ENCODE data around the gene DOLK. TPM values are rescaled to one million over a fixed set of nuclear protein-coding genes. Genes with fewer than 3 reads are reported as not detected.

The DOLK gene
- total RNA-seq, 2 donors from 2014 or later = 8.0 to 12.2 TPM

DNA sequence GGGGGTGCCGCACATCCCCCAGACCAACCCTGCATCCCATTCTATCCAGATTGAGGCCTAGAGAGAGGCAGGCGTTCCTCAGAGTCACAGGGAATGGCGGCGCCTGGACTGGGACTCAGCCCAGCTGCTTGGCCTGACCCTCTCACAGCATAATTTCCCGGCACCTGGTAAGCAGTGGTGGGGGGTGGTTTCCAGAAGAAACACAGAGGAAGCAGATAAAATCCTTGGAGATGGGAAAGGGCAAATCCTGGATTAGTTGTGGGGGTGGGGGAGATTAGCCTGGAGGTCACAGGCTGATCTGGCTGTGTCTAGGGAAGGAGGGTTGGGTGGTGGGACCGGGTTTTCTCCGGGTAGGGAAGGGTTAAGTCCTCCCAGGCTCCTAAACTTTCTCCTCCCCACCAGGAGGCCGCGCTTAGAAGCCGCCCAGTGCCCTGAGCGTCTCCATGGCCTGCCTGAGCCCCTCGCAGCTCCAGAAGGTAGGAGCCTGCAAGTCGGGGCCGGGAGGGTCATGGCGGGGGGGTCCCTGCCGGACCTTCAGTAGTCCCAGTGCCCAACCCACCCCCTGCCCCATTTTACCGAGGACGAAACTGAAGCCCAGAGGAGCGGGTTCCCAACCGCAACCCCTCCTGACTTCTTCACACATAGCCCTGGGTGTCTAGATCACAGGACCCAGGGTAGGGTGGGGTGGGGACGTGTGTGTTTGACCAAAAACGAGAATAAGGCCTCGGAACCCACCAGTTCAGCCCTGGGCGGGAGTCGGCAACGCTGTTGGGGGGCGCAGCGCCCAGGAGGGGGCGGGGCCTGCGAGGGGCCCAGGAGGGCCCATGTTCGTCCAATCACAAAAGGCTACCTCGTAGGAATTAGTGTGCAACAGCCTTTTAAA, 25.3 kb downstream of the DOLK start:
- H3K27ac ChIP-seq = peak overlapping the region; percentile 50 to 93 (median 90)
- no peaks in the 10 kb centered on the region for H3K9me3 ChIP-seq
- DNase-seq = peak; percentile 67 to 72 (median 68)
- H3K4me3 ChIP-seq = peak overlapping the region; percentile 45 to 46
- TF ChIP-seq, protein P1, sequence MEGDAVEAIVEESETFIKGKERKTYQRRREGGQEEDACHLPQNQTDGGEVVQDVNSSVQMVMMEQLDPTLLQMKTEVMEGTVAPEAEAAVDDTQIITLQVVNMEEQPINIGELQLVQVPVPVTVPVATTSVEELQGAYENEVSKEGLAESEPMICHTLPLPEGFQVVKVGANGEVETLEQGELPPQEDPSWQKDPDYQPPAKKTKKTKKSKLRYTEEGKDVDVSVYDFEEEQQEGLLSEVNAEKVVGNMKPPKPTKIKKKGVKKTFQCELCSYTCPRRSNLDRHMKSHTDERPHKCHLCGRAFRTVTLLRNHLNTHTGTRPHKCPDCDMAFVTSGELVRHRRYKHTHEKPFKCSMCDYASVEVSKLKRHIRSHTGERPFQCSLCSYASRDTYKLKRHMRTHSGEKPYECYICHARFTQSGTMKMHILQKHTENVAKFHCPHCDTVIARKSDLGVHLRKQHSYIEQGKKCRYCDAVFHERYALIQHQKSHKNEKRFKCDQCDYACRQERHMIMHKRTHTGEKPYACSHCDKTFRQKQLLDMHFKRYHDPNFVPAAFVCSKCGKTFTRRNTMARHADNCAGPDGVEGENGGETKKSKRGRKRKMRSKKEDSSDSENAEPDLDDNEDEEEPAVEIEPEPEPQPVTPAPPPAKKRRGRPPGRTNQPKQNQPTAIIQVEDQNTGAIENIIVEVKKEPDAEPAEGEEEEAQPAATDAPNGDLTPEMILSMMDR (IDR thresholded peaks at IDR 0.05) = peak in 4 of 7 experiments; percentile 7 to 23 (median 14)
- TF ChIP-seq POLR2A (IDR thresholded peaks at IDR 0.05) = peak; percentile 18 to 58 (median 57)
- H3K36me3 ChIP-seq (replicated peaks in 1 of 2; ENCODE audit: insufficient read depth in 1 of 2, low read depth in 2 of 2) = no peaks in the 10 kb centered on the region
- intact Hi-C loops (cut with DNase I) = no loop called here
- peaks cover 51% of the 10 kb centered on the region for H3K4me1 ChIP-seq
- no peaks in the 10 kb centered on the region for H3K27me3 ChIP-seq
- peak; percentile 60 for ATAC-seq
- 5 to 12% methylated on average over 12 to 31 of the region's 32 CpGs for WGBS, 2 donors

DNA sequence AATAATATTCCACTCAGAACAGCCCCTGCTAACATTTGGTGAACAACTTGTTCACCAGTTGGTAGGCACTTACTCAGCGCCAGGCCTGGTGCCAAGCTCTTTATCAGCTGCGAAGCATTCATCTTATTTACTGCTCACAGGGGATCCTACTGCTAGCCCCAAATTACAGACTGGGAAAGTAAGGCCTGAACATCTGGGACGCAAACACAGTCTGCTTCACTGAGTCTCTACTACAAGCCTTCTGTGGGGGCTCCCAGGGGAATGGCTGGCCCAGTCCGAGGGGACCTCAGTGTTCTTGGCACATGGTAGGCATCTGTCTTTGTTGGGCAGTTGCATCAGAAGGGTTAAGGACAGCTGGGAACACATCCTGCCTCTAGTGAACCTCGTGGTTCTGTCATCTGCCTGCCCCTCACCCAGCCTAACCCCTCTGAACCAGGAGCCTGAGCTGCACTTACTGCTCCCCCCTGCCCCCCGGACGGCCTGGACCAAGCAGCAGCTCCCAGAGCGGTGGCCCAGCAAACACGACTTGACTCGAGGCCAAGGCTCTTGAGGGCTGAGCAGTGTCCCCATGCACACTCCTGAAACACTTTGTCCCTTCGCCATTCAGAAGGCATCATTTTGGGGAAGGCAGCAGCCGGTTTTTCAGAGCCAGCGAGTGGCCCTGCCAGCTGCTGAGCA, 26.9 kb downstream of the DOLK start, which contains the start of gene PHYHD1:
TSS of gene PHYHD1 (plus strand) at position 602 of the 678 bp plus-strand sequence. CDS start 1,342 bp downstream, outside the sequence.
- DNase-seq (peak; percentile 77 to 91 (median 83)), ATAC-seq (no peak)
- Histone ChIP-seq H3K4me3 (peak within 1 kb of the TSS; percentile 45 to 46), H3K27ac (peak within 1 kb of the TSS; percentile 67 to 93 (median 90)), H3K27me3 (no peaks in the 10 kb centered on the region), H3K4me1 (peaks cover 67% of the 10 kb centered on the region), H3K9me3 (no peaks in the 10 kb centered on the region), H3K36me3 (replicated peaks in 1 of 2; ENCODE audit: insufficient read depth in 1 of 2, low read depth in 2 of 2) (no peaks in the 10 kb centered on the region)
- TF ChIP-seq, protein P1 (IDR thresholded peaks at IDR 0.05) = no peak
- no peak for TF ChIP-seq POLR2A (IDR thresholded peaks at IDR 0.05)
- 31 to 43% methylated on average over 8 to 13 of the region's 13 CpGs for WGBS, 2 donors
- intact Hi-C loops (cut with DNase I) = no loop called here

DNA sequence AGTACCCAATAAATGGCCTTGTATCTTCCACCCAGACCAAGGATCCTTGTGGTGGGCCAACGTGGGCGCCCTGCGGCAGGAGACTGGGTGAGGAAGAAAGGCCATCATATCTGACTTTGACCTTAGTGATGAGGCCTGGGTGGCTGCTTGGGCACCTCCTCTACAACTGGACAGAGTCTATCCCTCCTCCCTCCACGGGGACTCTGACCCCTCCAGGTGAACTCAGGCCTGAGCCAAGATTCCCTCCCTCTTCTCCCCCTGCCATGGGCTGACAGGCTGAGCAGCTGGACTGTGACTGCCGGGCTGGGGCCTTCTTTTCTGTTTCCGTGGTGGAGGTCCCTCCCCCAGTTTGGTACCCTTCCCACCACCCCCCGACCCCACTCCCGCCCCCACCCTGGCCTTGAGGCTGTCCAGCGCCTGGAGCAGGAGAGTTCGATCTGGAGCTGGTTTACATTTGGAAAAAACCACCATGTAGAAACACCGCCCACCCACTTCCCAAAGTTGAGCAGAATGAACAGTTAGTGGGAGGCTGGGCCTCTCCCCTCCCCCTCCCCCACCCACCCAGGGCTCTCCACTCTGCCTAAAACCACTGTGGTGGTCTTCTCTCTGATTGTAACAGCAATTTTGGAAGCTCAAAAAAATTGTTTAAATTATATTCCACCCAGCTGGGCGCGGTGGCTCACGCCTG, 27.9 kb downstream of the DOLK start:
- Histone ChIP-seq H3K27ac (peak overlapping the region; percentile 57 to 93 (median 90)), H3K4me1 (peaks cover 77% of the 10 kb centered on the region), H3K36me3 (replicated peaks in 1 of 2; ENCODE audit: insufficient read depth in 1 of 2, low read depth in 2 of 2) (no peaks in the 10 kb centered on the region), H3K9me3 (no peaks in the 10 kb centered on the region), H3K27me3 (no peaks in the 10 kb centered on the region), H3K4me3 (no peak overlapping the region)
- 54 to 55% methylated on average over 11 to 14 of the region's 14 CpGs for WGBS, 2 donors
- TF ChIP-seq POLR2A (IDR thresholded peaks at IDR 0.05) = no peak
- TF ChIP-seq, protein P1 (IDR thresholded peaks at IDR 0.05) = no peak
- DNase-seq (peak; percentile 41 to 68 (median 58)), ATAC-seq (no peak)
- intact Hi-C loops (cut with DNase I) = no loop called here

DNA sequence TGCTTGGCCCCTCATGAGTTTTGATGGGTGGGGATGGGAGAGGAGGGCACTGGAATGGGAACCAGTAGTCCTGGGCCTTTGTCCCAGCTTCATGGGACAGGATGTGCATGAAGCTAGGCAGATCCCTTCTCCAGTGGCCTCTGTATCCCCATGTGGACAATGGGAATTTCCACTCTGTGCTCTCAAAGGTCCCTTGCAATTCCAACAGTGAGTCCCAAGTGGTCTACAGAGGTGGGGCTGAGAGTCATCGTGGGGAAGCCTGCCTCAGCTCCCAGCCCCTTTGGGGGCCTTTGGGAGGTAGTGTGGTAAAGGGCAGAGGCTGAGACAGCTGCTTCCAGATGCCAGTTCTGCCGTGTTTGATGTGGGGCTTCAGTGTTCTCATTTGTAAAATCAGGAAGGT, 28.5 kb downstream of the DOLK start:
- no peak overlapping the region for H3K4me3 ChIP-seq
- 56 to 83% methylated on average over 1 to 2 of the region's 2 CpGs for WGBS, 2 donors
- no peak for DNase-seq
- no peaks in the 10 kb centered on the region for H3K36me3 ChIP-seq (replicated peaks in 1 of 2; ENCODE audit: insufficient read depth in 1 of 2, low read depth in 2 of 2)
- TF ChIP-seq, protein P1 (IDR thresholded peaks at IDR 0.05) = no peak
- no peak for TF ChIP-seq POLR2A (IDR thresholded peaks at IDR 0.05)
- H3K4me1 ChIP-seq = peaks cover 83% of the 10 kb centered on the region
- H3K9me3 ChIP-seq = no peaks in the 10 kb centered on the region
- intact Hi-C loops (cut with DNase I) = no loop called here
- peak overlapping the region; percentile 57 to 93 (median 90) for H3K27ac ChIP-seq
- no peaks in the 10 kb centered on the region for H3K27me3 ChIP-seq
- no peak for ATAC-seq

Measured in body of pancreas (tissue), 4 donors.